Activated CD8-positive, alpha-beta memory T cell treated with anti-CD3 and anti-CD28 coated beads, Interleukin-2, amount 50 U/mL, for 24 hours (primary cell): ENCODE results near the gene A3GALT2.
"Not testable (repeated sequence)": the region's sequence is repeated elsewhere in the genome, so short reads cannot be mapped to it uniquely, and the experiment has no call there.

Experiments used
- DNase-seq: peaks from one replicate; pipeline ENCODE4 v3.0.0-alpha.2; 2020; ENCODE audit errors: extremely low read depth

Gene A3GALT2

DNA sequence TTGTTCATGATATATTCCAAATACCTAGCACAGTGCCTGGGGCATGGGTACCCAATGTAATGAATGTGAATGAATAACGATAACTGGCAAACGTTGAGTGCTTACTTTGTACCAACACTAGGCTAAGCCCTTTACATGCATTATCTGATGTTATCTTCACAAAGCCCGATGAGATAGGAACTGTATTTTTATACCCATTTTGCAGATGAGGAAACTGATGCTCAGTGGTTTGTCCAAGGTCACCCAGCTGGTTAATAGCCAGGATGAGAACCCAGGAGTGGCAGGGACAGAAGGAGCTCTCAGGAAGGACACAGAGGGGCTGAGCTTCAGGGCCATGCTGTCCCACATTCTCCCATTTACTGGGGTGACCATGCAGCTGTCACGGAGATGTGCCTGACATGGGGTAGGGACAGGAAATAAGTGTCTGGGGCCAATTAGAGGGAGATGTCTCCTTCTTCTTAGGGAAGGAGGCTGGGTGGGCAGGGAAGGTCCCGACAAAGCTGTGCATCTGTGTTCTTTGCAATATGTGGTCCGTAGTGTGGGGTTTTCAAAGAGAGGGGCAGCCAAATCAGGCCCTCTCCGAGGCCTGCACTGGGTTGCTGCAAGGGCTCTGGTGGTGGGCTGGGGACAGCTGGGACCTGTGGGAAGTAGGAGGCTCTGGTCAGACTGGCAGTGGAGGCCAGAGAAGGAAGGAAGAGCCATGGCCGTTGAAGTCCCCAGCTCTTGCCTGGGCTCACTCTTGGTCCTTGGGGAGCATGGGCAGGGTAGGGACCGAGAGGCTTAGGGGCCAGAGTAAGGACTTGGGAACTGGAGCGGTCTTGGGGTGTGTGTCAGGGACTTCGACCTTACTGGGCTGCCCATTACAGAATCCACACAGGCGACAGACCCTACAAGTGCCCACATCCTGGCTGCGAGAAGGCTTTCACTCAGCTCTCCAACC, 26.6 kb downstream of the A3GALT2 start:
- DNase-seq: no peak

DNA sequence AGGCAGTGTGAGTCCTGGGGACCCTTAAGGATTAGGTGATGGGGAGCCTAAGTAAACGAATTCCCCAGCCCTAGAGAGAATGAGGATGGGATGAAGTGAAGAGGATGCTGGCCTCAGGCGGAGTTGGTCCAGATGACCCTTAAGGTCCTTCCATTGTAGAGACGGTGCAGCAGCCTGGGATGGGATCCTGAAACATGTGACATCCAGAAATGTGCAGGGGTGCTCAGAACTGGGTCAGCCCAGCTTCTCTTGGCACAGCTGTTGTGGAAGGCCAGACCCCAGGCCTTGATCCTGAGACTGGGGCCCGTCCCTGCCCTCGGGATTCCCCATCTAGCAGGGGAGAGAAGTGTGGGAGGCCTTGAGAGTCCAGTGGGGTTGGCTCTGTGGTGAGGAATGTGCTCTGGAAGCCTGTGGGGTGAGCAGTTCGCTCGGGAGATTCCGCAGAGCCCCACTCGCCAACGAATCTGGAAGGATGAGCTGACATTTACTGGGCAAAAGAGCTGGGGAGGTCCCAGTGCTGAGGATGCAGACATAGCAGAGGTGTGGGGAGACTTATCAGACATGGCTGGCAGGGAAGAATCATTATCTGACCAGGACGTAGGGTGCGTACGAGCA, 28.1 kb downstream of the A3GALT2 start:
- DNase-seq: no peak

DNA sequence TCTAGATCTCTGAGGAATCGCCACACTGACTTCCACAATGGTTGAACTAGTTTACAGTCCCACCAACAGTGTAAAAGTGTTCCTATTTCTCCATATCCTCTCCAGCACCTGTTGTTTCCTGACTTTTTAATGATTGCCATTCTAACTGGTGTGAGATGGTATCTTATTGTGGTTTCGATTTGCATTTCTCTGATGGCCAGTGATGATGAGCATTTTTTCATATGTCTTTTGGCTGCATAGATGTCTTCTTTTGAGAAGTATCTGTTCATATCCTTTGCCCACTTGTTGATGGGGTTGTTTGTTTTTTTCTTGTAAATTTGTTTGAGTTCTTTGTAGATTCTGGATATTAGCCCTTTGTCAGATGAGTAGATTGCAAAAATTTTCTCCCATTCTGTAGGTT, 30.3 kb downstream of the A3GALT2 start:
- not testable (repeated sequence) for DNase-seq

DNA sequence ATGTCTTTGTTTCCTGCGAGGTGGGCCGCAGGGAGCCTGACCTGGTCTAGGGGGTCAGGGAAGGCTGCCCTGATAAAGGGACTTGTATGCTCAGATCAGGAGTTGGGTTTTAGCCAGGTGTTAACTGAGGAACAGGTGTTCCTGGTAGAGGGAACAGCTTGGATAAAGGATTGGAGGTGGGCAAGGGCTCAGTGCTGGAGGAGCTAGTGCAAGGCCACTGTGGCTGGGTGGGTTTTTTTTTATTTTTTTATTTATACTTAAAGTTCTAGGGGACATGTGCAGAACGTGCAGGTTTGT, 31.1 kb downstream of the A3GALT2 start:
- no peak for DNase-seq

DNA sequence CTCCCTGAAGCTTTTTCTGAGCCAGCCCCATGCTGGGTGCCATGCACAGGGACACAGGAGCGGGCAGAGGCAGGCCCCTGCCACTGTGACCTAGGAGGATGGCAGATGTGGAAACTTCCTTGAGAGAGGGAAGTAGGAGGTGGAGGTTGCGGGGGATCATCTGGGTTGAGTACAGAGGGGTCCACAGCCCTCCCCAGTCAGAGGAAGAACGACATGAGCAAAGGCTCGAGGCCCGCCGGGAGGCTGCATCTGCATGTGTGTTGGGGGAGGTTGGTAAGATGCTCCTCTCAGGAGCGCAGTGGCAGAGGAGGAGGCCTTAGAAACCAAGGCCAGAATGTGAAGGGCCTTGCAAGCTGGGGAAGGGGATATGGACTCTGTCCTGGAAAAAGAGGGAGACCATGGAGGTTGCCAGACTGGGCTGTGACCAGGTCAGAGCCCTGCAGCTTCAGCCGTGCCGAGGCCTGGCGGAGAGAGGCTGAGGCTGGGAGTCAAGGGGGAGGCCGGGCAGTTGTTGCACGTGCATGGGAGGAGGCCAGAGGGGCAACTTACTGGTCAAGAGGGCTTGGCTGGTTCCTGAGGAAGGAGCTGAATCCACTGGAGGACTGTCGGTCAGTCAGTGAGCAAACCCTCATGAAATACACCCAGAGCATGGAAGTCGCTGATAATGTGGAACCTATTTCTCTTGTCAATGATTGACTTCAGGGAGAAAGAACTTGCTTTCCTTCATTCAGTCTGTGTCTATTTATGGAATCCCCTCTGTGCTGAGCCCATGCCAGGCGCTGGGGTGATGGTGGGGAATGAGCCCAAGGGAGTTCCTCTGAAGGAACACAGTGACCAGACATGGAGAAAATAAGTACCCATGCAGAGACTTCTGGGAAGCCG, 31.7 kb downstream of the A3GALT2 start:
- no peak for DNase-seq

DNA sequence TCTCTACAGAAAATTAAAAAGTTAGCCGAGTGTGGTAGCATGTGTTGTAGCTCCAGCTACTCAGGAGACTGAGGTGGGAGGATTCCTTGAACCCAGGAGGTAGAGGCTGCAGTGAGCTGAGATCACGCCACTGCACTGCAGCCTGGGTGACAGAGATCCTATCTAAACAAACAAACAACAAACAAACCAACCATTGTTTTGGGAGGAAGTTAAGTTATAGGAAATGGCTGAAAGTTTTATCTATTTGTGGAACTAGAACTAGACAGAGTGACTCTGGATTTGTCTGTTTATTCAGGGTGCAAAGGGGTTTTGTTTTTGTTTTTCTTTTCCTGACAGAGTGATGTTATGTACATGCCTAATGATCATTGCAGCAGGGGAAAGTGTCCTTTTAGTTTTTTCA, 33.6 kb downstream of the A3GALT2 start:
- DNase-seq: no peak

DNA sequence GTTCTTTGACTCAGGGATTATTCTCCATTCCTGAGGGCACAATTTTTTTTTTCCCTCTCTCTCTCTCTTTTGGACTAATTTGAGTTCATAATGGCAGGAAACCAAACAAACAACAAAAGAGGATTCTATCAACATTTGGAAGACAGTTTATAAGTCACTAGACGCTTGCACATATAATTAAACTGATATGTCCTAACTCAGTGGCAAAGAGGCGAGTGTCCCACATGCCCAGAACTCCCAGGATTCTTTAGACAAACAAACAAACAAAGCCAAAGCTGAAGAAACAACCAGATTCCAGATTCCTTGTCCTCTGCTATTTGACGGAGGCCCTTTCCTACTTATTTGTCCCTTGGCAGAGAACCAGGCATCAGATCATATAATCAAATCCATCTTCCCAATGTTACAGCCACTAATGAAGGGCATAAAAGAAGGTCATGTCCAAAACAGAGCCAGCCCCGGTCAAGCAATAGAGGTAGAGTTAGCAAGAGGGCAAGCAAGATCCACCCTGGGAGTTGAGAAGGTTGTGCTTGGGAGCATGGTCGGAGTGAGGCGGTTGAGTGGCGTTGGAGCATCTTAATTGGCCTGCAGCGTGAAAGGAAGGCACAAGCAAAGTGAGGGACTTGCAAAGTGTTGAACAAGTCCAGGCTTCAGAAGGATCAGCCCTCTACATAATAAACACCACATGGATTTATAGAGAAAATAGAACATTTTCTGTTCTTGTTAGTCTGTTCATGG, 34.3 kb downstream of the A3GALT2 start:
- DNase-seq: no peak

DNA sequence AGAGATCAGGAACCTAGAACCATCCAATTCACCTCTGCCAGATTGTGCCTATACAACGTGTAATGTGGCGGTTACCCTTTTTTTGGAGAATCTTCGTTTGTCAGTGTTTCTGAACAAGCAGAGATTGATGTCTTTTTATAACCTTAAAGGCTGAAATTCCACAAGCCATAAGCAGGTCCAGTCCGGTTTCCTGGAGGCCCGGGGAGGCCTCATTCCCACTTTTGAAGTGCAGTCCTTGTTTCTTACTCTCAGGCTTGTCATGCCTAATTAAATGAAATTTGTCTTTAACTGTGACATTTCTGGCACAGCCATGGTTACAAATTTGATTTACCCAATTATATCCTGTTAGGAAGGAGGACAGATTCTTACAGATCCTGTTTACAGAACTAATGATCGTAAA, 36.8 kb downstream of the A3GALT2 start:
- DNase-seq: no peak

DNA sequence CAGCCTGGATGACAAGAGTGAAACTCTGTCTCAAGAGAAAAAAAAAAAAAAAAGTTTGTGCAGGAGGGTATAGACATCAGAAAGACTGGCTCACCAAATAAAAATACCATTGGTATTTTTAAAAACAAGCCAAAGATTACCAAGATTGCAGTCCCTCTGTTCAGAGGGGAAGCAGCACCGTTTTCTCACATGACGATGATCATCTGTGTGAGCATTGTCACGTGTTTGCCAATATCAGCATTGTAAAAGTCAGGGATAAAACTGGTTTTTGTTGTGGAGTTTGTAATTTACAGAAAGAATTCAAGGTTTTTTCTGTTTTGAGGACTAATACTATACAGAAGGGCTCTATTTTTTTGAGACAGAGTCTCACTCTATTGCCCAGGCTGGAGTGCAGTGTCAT, 38.1 kb downstream of the A3GALT2 start:
- no peak for DNase-seq

DNA sequence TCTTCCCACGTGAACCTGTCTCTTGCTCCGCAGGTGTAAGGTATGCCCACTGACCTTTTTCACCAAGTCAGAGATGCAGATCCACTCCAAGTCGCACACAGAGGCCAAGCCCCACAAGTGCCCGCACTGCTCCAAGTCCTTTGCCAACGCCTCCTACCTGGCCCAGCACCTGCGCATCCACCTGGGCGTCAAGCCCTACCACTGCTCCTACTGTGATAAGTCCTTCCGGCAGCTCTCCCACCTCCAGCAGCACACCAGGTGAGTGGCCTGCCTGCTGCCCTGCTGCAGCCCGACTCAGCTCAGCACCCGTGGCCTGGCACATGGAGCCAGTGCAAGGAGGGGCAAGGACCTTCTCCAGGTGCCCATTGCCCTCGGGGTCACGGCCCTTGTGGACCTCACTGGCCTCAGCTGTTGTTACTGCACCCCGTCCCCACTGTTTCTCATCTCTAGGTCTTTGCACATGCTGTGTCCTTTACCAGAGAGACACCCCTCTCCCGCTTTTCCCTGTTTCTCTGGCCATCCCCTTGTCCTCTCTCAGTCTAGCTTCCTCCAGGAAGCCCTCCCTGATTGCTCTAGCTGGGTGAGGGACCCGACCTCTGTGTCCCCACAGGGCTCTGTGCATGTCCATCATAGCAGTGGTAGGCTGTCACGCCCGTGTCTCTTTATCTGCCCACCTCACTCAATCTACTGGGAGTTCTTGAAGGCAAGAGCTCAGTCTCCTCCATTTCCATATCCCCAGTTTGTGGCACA, 39.2 kb downstream of the A3GALT2 start:
- no peak for DNase-seq

DNA sequence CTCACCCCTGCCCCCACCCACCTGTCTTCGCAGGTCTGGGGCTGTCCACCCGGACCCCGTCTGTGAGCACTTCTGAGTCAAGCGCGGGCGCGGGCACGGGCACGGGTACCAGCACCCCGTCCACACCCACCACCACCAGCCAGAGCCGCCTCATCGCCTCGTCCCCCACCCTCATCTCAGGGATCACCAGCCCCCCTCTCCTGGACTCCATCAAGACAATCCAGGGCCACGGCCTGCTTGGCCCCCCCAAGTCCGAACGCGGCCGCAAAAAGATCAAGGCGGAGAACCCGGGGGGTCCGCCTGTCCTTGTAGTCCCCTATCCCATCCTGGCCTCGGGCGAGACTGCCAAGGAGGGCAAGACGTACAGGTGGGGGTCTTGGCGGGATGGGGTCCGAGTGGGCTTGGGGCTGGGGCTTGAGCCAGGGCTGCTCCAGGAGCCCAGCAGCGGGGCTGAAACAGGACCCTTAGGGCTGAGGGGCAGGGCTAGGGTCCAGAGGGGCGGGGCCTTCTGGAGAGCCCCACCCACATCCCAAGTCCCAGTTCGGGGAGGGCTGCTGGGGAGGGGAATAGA, 40.7 kb downstream of the A3GALT2 start:
- DNase-seq: no peak

DNA sequence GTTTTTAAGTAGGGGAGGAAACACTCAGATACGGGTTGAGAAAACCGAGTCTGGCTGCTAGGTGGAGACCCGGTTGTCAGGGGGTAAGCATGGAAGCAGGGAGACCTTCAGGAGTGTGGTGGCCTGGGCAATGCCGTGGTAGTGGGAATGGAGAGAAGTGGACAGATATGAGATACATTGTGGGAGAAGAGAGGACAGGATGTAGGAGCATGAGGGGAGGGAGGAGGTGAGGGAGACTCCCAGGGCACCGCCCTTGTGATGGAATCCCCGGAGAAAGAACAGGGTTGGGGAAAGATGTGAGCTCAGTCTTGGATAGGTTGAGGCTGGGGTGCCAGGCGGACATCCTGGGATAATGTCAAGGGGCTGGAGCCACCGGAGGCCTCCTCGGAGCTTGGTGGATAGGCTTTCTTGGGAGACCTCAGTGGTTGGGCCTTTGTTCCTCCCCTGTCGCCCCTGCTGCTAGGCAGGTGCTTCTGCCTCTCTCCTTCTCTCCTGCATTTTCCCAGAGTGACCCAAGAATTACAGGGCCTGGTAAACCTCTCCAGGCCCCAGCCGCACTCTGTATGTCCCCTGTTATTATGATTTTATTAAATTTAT, 43.3 kb downstream of the A3GALT2 start:
- DNase-seq: no peak

DNA sequence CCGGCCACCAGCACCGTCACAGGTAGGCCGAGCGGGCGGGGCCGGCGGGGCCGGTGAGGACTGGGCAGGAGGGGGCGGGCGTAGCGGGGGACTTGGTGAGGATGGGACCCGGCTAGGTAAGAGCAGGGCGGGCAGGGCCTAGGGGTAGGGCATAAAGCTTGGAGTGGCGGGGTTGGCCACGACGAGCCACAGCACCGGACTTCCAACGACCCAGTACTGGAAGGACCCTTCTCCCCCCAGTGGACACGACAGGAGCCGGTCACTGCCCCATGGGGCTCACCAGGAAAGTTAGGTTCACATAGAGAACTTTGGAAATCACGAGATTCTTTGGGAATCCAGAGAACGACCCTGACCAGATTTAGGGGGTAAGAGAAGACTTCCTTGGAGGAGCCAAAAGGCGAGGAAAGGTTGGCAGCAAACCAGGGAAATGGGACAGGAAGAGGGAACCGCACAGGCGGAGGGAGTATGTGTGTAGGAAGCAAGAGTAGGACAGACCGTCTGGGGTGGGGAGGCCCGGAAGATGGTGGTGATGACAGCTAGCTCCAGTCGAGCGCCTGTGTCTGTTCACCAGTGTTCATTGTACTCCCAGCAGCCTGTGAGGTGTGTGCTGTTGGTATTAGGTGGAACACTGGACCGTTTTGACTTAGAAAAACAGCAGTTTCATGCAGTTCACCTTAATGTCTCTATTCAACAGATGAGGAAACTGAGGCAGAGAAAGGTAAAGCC, 44.2 kb downstream of the A3GALT2 start:
- DNase-seq: no peak

DNA sequence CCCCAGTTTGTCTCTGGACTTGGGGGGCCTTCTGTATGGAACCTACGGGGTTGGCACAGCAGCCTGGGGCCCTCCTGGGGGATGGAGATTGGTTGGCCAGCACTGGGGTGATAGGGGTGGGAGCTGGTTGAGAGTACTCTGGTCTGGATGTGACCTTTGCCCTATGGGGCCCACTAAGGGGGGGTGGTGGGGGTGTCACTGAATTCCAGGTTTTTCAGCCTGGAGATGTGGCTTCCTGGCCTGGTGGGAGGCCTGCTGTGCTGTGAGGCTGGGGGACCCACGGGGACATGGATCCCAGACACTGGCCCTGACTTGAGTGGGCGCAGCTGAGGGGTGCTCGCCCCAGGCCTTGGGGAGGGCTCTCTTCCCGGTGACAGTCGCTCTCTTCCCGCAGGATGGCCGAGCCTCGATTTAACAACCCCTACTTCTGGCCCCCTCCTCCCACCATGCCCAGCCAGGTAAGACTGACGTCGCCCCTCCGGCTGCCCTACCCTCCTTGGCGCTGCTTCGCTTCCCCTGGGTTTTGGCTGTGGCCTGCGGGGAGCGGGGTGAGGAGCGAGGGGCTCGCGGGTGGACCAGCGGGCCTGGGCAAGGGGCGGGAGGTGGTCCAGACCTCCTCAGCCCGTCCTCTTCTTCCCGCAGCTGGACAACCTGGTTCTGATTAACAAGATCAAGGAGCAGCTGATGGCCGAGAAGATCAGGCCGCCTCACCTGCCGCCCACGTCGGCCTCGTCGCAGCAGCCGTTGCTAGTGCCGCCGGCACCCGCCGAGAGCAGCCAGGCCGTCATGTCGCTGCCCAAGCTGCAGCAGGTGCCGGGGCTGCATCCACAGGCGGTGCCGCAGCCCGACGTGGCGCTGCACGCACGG, 45.0 kb downstream of the A3GALT2 start:
- DNase-seq: no peak

DNA sequence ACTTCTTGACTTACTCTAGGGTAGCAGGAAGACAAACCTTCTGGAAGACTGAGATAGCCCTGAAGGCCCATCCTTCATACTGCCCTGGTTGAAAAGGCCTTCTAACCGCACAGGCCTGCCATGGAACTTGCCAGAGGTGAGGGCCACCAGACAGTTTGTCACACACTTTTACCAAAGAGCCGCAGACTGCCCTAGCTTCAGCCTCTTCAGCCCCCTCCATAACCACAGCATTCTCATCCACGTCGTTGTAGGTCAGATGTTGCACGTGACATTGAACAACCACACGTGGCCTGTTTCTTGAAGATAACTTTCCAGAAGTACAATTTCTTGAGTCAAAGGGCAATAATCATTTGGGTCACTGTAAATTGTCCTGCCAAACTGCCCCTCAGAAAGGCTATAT, 45.7 kb downstream of the A3GALT2 start:
- no peak for DNase-seq

DNA sequence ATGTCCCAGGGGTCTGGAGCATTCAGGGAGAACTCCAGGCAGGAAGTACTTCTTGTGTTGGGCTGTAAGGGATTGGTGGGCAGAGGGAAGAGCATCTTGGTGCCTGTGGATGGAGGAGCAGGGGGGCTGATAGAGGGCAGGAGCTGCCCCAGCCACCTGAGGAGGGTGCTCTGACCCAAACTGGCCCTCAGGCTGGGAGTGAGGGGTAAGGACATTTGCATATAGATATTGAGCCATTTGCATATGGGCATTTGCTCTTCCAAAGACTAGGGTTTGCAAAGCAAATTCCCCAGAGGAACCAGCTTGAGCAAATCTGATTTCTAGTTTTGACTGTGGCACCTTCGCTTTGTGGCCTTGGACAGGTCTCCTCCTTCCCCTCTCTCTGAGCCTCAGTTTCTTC, 46.5 kb downstream of the A3GALT2 start:
- no peak for DNase-seq

DNA sequence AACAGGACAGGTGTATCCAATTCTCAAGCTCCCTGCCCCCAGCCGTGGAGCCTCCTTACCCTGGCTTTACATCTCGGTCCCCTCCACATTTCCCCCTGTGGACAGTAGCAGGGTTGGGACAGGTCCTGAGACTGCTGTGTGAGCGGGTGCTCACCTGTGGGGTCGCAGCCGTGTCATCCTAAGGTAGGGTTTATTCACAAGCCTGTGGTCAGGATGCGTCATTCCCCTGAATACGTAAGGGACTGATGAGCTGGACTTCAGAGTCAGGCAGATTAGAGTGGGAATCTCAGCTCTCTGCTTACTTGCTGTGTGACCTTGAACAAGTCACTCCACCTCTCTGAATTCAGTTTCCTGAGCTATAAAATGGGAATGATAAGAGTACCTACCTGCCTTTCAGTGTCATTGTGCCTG, 46.9 kb downstream of the A3GALT2 start:
- no peak for DNase-seq

DNA sequence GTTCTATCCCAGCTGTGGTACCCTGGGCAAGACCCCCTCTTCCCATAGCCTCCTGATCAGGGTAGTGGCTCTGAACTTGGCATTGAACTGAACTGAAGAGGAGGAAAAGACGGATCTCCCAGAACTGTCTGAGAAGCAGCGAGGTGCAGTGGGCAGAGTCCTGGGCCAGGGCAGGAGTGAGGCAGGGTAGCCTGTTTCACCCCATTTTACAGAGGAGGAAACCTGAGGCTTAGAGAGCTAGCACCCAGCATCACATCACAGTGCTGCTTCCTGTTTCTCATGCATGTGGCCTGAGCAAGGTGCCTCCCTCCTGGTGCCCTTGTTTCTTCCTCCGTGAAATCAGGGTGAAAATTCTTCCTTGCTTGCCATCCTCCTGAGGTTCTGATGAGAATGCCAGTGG, 47.5 kb downstream of the A3GALT2 start:
- DNase-seq: no peak

DNA sequence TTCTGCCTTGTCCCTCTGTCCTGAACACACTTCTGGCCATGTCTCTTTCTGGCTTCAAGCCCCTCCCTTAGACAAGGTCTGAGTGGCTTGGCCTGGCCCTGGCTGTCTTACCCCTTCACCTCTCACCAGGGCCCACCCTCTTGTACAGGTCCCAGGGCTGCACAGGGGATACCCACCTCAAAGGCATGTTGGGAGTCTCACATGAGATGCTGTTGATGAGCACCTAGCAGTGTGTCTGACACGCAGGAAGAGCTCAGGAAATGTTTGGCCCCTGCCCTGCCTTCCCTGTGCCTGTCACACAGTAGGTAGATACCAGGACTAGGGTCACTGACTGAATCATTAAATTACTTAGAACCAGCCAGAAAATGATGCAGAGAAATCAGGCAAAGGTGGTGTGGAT, 48.0 kb downstream of the A3GALT2 start:
- DNase-seq: no peak
